Measurements from ENCODE around the gene EHMT2.

The EHMT2 gene

DNA sequence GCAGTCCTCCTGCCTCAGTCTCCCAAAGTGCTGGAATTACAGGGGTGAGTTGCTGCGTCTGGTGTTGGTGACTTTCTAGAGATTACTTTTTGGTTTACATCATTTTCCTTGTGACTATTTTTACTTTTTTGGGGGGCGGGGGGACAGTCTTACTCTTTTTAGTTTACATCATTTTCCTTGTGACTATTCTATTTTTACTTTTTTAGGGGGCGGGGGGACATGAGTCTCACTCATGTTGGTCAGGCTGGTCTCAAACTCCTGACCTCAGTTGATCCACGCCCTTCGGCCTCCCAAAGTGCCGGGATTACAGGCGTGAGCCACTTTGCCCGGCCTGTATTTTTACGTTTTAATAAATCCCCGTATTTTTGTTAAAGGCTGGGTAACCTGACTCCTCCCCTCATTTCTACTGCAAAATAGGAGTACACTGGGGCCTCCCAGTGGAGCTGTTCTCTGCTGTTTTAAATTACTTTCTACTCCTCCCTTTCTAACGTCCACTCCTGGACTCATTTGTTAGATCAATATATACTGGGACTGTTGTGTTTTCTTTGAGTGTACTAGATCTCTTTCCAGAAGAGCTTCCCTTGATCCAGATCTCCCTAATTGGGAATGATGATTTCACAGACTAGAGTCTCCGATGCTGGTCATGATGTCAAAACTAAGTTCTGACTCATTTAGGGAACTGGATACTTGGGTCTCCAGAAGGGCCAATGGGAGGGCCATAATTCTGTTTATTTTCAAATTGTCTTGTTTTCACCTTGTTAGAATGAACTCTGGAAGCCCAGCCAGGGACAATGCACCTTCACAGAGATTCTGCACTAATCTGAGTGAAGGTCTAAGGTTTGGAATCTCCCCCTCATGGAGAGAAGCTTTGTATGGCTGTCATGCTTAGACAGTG lies 60.8 kb downstream of the EHMT2 start:
- peak overlapping the region; percentile 59 for H3K27ac ChIP-seq (ENCODE audit: low read depth, low read length)
- peak overlapping the region; percentile 8 for H3K9ac ChIP-seq (ENCODE audit: low read length)
- peaks cover 27% of the 10 kb centered on the region for H3K36me3 ChIP-seq (ENCODE audit: control insufficient read depth, insufficient read depth, low read length)
- no peaks in the 10 kb centered on the region for H3K27me3 ChIP-seq (ENCODE audit: control insufficient read depth, insufficient read depth, low read length)
- peaks cover 19% of the 10 kb centered on the region for H3K4me1 ChIP-seq (ENCODE audit: control insufficient read depth, insufficient read depth, low read length)
- peak overlapping the region; percentile 35 for H3K4me3 ChIP-seq (ENCODE audit: low read length)

DNA sequence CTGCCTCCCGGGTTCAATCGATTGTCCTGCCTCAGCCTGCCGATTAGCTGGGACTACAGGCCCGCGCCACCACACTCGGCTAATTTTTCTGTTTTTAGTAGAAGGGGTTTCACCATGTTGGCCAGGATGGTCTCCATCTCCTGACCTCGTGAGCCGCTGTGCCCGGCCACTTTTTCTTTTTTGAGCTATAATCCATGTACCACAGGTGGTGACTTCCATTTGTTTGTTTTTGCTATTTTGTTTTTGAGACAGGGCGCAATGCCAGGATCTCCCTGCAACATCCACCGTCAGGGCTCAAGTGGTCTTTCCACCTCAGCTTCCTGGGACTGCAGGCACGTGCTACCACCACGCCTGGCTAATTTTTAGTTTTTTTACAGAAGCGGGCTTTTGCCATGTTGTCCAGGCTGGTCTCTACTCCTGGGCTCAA lies 61.4 kb downstream of the EHMT2 start:
- H3K36me3 ChIP-seq (ENCODE audit: control insufficient read depth, insufficient read depth, low read length), result peaks cover 27% of the 10 kb centered on the region
- peak overlapping the region; percentile 35 for H3K4me3 ChIP-seq (ENCODE audit: low read length)
- peak overlapping the region; percentile 8 for H3K9ac ChIP-seq (ENCODE audit: low read length)
- no peaks in the 10 kb centered on the region for H3K27me3 ChIP-seq (ENCODE audit: control insufficient read depth, insufficient read depth, low read length)
- H3K27ac ChIP-seq (ENCODE audit: low read depth, low read length), result peak overlapping the region; percentile 59
- H3K4me1 ChIP-seq (ENCODE audit: control insufficient read depth, insufficient read depth, low read length), result peaks cover 20% of the 10 kb centered on the region

DNA sequence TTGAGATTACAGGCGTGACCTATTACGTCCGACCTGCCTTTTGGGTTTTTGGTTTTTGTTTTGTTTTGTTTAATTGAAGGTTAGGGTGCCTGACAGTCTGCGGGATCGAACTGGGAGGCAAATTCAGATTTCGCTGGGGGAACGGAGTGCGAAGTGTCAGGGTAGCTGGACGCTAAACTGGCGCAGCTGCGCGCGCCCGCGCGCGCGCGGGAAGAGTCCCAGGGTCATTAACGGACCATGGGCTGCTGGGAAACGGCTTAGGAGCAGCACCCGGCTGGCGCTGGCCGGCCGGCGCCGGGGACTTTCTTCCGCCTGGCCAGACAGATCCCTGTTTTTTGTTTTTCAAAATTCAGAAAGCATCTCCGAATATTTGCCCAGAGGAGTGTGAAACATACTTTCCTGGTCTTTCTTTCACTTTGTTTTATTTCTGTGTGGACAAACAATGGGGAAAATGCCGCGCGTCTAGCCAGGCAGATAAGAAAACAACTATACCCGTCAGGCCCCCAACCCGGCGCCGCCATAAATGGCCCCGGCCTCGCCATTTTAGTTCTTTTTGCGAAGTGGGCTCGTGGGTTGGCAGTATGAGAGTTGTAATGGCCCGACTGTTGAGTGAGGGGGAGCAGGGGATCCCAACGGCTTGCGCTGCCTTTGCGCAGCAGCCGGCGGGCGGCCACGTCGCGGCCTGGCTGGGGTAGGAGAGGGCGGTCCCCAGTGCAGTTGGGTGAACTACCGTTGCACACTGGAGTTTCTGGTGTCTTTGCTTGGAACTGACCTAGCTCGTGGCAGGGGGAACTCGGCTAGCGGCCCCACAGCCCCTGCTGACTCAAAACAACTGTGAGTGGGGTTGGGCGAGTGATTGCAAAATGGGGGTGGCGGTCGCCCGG lies 62.9 kb downstream of the EHMT2 start:
- Histone ChIP-seq H3K27ac (ENCODE audit: low read depth, low read length) (peak overlapping the region; percentile 97), H3K27me3 (ENCODE audit: control insufficient read depth, insufficient read depth, low read length) (no peaks in the 10 kb centered on the region), H3K4me1 (ENCODE audit: control insufficient read depth, insufficient read depth, low read length) (peaks cover 23% of the 10 kb centered on the region), H3K9ac (ENCODE audit: low read length) (peak overlapping the region; percentile 95), H3K36me3 (ENCODE audit: control insufficient read depth, insufficient read depth, low read length) (peaks cover 20% of the 10 kb centered on the region), H3K4me3 (ENCODE audit: low read length) (peak overlapping the region; percentile 99)

DNA sequence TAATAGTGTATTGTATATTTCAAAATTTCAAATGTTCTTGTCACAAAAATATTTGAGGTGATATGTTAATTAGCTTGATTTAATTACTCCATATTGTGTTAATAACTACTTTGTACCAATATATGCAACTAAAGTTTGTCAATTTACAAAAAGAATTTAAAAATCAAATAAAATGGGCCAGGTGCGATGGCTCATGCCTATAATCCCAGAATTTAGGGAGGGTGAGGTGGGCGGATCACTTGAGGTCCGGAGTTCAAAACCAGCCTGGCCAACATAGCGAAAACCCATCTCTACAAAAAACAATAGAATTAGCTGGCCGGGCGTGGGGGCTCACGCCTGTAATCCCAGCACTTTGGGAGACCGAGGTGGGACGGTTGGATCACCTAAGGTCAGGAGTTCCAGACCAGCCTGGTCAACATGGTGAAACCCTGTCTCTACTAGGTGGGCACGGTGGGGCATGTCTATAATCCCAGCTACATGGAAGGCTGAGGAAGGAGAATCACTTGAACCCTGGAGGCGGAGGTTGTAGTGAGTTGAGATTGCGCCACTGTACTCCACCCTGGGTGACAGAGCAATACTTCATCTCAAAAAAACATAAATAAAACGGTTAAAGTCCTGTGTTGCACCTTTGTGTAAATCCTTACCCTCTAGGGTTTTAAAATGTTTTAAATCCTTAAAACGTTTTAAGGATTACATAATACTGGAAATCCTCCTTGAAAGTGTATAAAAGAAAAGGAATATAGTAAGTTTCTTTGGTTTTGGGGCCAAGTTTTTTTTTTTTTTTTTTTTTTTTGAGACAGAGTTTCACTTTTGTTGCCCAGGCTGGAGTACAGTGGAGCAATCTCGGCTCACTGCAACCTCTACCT lies 65.9 kb downstream of the EHMT2 start:
- H3K27ac ChIP-seq (ENCODE audit: low read depth, low read length), result no peak overlapping the region
- no peak overlapping the region for H3K9ac ChIP-seq (ENCODE audit: low read length)
- peaks cover 12% of the 10 kb centered on the region for H3K4me1 ChIP-seq (ENCODE audit: control insufficient read depth, insufficient read depth, low read length)
- H3K36me3 ChIP-seq (ENCODE audit: control insufficient read depth, insufficient read depth, low read length), result no peaks in the 10 kb centered on the region
- peak overlapping the region; percentile 21 for H3K4me3 ChIP-seq (ENCODE audit: low read length)
- no peaks in the 10 kb centered on the region for H3K27me3 ChIP-seq (ENCODE audit: control insufficient read depth, insufficient read depth, low read length)

DNA sequence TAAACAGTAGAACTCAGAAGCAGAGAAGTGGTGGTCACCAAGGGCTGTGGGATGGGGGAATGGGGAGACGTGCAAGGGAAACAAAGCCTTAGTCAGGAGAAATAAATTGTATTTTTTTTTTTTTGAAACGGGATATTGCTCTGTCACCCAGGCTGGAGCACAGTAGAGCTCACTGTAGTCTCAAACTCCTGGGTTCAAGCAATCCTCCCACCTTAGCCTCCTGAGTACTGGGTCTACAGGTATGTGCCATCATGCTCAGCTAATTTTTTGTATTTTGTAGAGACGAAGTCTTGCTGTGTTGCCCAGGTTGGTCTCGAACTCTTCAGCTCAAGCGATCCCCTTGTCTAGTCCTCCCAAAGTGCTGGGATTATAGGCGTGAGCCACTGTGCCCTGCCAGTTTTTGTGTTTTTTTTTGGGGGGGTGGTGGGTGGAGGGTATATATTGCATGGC lies 66.6 kb downstream of the EHMT2 start:
- H3K27me3 ChIP-seq (ENCODE audit: control insufficient read depth, insufficient read depth, low read length), result no peaks in the 10 kb centered on the region
- H3K27ac ChIP-seq (ENCODE audit: low read depth, low read length), result peak overlapping the region; percentile 48
- H3K9ac ChIP-seq (ENCODE audit: low read length), result no peak overlapping the region
- peaks cover 8% of the 10 kb centered on the region for H3K4me1 ChIP-seq (ENCODE audit: control insufficient read depth, insufficient read depth, low read length)
- H3K4me3 ChIP-seq (ENCODE audit: low read length), result peak overlapping the region; percentile 88
- H3K36me3 ChIP-seq (ENCODE audit: control insufficient read depth, insufficient read depth, low read length), result no peaks in the 10 kb centered on the region

Data from rectal smooth muscle tissue (tissue), 1 donor.